Epithelial cell of esophagus (primary cell): ENCODE data around the gene KCNJ15.
A peak's percentile ranks its signal among the peaks of the same experiment; 100 is the strongest.

Experiments
- DNase-seq: peaks from one replicate; pipeline ENCODE4 v3.0.0; 2010; ENCODE audit warnings: low read depth
- H3K4me3 ChIP-seq: 2 replicates; pipeline ENCODE4 v1.5.1; 2011; ENCODE audit warnings: mild to moderate bottlenecking, low read length, control low read depth
- TF ChIP-seq, protein P1 (sequence below): IDR thresholded peaks from 2 replicates; pipeline ENCODE4 v1.5.1; 2011; ENCODE audit warnings: low read depth, mild to moderate bottlenecking, low read length, control low read depth, inconsistent platforms; ENCODE audit not compliant: insufficient read depth; ENCODE audit errors: missing control alignments

KCNJ15 gene

DNA sequence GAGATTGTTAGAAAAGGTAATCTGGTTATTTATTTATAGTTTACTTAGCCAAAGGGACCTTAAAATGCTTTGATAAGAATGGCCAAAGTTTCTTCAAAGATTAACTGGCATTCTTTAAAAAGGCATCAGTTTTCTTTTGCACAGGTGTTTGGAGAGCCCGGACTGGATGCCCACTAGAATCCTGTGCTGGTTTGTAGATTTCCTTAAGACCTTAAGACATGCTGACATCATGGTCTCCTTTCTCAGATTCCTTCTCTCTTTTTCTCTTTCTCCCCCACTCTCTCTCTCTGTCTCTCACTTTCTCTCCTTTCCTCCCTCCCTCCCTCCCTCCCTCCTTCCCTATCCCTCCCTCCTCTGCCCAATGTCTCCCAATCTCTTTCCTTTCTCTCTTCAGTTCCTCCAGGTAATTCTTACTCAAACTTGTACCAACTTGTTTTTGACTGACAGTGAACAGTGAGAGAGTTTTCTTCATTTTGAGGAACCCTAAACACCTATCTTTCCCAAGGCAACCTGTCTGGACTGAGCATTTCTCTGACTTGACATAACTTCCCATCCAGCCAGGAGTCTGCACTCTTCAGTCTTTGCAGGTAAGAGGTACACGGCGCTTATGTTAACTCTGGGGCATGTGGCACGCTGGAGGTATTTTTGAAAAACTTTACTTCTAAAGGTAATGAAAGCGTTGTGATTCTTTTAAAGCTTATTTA lies at the start of gene KCNJ15:
KCNJ15 (plus strand) TSS at position 393 of the 704 bp plus-strand sequence. CDS start 42,271 bp downstream, outside the sequence.
- H3K4me3 ChIP-seq, result peak within 1 kb of the TSS; percentile 72
- peak; percentile 81 for DNase-seq
- TF ChIP-seq, protein P1, sequence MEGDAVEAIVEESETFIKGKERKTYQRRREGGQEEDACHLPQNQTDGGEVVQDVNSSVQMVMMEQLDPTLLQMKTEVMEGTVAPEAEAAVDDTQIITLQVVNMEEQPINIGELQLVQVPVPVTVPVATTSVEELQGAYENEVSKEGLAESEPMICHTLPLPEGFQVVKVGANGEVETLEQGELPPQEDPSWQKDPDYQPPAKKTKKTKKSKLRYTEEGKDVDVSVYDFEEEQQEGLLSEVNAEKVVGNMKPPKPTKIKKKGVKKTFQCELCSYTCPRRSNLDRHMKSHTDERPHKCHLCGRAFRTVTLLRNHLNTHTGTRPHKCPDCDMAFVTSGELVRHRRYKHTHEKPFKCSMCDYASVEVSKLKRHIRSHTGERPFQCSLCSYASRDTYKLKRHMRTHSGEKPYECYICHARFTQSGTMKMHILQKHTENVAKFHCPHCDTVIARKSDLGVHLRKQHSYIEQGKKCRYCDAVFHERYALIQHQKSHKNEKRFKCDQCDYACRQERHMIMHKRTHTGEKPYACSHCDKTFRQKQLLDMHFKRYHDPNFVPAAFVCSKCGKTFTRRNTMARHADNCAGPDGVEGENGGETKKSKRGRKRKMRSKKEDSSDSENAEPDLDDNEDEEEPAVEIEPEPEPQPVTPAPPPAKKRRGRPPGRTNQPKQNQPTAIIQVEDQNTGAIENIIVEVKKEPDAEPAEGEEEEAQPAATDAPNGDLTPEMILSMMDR, result no peak

DNA sequence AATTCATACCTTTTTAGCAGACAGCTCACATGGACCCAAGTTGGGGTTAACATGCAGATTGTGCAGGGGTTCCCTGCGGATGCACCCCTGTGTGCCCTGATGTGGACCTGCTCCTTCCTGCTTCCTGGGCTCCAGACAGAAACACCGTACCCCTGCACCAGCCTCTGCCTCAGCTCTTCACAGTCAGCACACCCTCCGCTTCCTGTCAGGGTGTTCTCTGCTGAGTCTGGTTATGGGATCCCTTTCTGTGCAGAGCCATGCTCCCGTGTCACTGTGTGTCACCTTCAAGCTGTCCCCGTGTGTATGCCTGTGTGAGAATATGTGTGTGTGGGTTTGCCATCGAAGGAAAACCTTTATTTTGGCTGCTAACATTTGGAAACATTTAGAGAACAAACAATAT lies 48.7 kb upstream of the KCNJ15 start:
- no peak overlapping the region for H3K4me3 ChIP-seq
- TF ChIP-seq, protein P1, result no peak
- no peak for DNase-seq

DNA sequence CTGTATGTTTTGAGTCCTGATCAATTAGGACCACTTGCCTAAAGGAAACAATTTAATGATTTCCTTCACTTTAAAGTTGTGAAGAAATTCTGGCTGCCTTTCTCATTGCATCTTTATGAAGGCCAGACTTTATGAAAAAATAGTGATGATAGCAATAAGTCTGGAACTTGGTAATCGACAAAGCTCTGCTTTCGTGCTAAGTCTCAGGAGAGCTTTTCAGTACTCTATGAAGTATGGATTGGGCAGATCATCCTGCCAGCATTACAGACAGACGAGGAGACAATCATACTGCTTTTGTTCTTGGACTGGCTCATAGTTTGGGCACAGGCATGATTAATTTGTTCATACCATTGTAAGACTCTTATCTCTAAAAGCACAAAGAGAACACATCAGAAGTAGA lies 45.5 kb upstream of the KCNJ15 start:
- no peak overlapping the region for H3K4me3 ChIP-seq
- TF ChIP-seq, protein P1, result no peak
- DNase-seq, result no peak

DNA sequence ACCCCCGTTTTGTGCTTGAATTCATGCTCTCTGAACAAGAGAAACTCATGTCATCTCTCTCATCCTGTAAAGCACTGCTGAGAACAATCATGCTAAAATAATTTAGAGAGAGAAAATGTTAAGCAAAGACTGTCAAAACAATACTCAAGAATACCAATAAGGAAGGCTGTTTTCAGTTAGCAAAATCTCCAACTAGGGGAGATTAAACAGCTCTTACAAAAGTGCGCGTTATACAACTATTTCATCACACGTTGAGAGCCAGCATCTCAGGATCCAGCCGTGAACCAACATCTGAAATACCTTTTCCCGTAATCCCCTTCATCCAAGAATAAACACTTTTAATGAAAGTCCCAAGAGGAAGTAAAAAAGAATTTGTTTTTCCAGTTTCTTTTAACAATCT lies 44.1 kb upstream of the KCNJ15 start:
- TF ChIP-seq, protein P1, result no peak
- no peak for DNase-seq
- H3K4me3 ChIP-seq, result no peak overlapping the region

DNA sequence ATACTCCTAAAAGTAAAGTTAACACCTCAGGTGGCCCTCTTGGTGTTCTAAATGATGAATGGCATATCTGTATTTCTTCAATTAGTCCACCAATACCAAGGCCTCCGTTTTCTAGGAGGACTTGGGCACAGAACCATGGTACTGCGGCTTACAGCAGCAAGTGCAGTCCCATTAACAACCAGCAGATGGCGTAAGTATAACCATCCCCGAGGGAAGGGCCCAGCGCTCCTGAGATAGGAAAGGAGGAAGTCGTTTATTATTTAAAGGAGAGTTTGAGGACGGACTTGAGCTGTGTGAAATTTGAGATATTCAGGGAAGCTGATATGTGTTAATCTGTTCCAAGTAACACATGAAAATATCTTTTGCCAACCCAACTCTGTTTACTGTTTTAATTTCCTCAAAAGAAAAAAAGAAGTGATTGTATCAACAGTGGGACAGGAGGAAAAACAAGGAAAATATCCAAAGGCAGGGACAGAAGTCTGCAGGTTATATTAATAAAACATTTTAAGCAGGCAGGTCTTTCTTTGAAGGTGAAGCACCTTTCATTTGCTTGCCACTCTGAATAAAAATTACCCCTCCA lies 37.7 kb upstream of the KCNJ15 start:
- TF ChIP-seq, protein P1, result peak; percentile 98
- H3K4me3 ChIP-seq, result no peak overlapping the region
- DNase-seq, result peak; percentile 77

DNA sequence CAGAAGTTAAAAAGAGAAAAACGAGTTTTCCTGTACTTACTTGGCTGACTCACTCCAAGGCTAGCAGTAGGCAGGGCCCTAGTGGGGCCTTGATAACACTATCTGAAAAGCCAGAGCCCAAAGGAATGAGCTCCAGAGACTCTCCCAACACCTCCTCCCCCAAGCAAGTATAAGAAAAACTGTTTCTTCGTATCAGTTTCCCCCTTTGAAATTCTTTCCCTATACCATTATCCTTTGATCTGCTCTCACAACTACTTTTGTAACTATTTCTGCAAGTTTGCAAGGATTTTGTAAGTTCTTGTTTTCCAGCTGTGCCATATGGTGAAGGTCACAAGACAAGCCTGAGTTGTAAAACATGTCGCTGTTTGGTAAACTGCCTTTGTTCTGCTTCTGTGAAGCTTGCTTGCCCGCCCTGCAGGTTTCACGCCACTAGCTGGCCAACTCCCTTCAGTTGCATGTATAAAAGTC lies 36.5 kb upstream of the KCNJ15 start:
- H3K4me3 ChIP-seq, result no peak overlapping the region
- no peak for DNase-seq
- TF ChIP-seq, protein P1, result no peak

DNA sequence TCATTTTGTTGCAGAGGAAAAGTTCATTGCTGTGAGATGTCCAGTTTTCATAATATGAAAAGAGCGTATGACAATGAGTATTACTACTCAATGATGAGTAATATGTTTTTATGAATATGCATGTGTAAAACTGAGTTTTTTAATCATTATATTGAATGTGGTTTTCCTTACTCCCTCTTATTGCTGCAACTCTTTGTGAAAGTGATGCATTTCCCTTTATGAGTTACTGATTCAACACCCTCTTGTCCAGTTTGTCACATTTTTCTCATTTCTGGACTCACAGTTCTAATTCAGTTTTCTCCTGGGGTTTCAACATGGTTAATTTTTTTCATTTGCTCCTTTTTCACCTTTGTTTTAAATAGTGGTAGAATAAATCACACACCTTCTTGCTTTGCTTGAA lies 35.2 kb upstream of the KCNJ15 start:
- no peak for DNase-seq
- TF ChIP-seq, protein P1, result no peak
- H3K4me3 ChIP-seq, result no peak overlapping the region
